Measurements from ENCODE around the gene LAMB1.
"Not testable (repeated sequence)": the region's sequence is repeated elsewhere in the genome, so short reads cannot be mapped to it uniquely, and the experiment has no call there.

The LAMB1 gene

GRCh38 chr7:107946451-107946850, 56.5 kb downstream of the LAMB1 start:
- no peak for DNase-seq (ENCODE audit: low read depth)

GRCh38 chr7:107945332-107945731, 57.6 kb downstream of the LAMB1 start:
- no peak for DNase-seq (ENCODE audit: low read depth)

- no peak for DNase-seq (ENCODE audit: low read depth)
These were observed 58.4 kb downstream of the LAMB1 start for GRCh38 chr7:107944411-107945169.

- no peak for DNase-seq (ENCODE audit: low read depth)
These were observed 59.9 kb downstream of the LAMB1 start for GRCh38 chr7:107943018-107943417.

GRCh38 chr7:107940951-107941350, 62.0 kb downstream of the LAMB1 start:
- no peak for DNase-seq (ENCODE audit: low read depth)

GRCh38 chr7:107939573-107940489, 63.1 kb downstream of the LAMB1 start:
- no peak for DNase-seq (ENCODE audit: low read depth)

- DNase-seq (ENCODE audit: low read depth), result no peak
These were observed 64.3 kb downstream of the LAMB1 start for GRCh38 chr7:107938456-107939250.

GRCh38 chr7:107937531-107937930, 65.4 kb downstream of the LAMB1 start:
- DNase-seq (ENCODE audit: low read depth), result no peak

GRCh38 chr7:107936312-107936711, 66.6 kb downstream of the LAMB1 start:
- no peak for DNase-seq (ENCODE audit: low read depth)

GRCh38 chr7:107934991-107935770, 67.8 kb downstream of the LAMB1 start:
- no peak for DNase-seq (ENCODE audit: low read depth)

- no peak for DNase-seq (ENCODE audit: low read depth)
These were observed 69.5 kb downstream of the LAMB1 start for GRCh38 chr7:107933386-107934013.

- DNase-seq (ENCODE audit: low read depth), result no peak
These were observed 70.2 kb downstream of the LAMB1 start for GRCh38 chr7:107932805-107933204.

GRCh38 chr7:107931740-107932515, 71.0 kb downstream of the LAMB1 start:
- DNase-seq (ENCODE audit: low read depth), result no peak

GRCh38 chr7:107926481-107926880, 76.5 kb downstream of the LAMB1 start:
- DNase-seq (ENCODE audit: low read depth), result no peak

GRCh38 chr7:107924841-107925504, 78.0 kb downstream of the LAMB1 start:
- DNase-seq (ENCODE audit: low read depth), result no peak

GRCh38 chr7:107922886-107923285, 80.1 kb downstream of the LAMB1 start:
- DNase-seq (ENCODE audit: low read depth), result no peak

- not testable (repeated sequence) for DNase-seq (ENCODE audit: low read depth)
These were observed 81.1 kb downstream of the LAMB1 start for GRCh38 chr7:107921826-107922225.

GRCh38 chr7:107920048-107920772, 82.8 kb downstream of the LAMB1 start:
- no peak for DNase-seq (ENCODE audit: low read depth)

- DNase-seq (ENCODE audit: low read depth), result no peak
These were observed 84.0 kb downstream of the LAMB1 start for GRCh38 chr7:107918948-107919347.
